H9 (cell line): ENCODE measurements around the gene RPS6KB1. TPM values are rescaled to one million over a fixed set of nuclear protein-coding genes. Genes with fewer than 3 reads are reported as not detected.

Experiments used
- DNase-seq: peaks from one replicate; pipeline ENCODE4 v3.0.0-alpha.2; 2017
- H2AFZ ChIP-seq: one replicate; pipeline ENCODE4 v1.6.1; 2013; ENCODE audit warnings: mild to moderate bottlenecking, low read length, control low read depth, moderate library complexity
- H2AK5ac ChIP-seq: 2 replicates; pipeline ENCODE4 v1.6.1; 2013; ENCODE audit warnings: low read length, control low read depth, mixed read lengths; ENCODE audit not compliant: insufficient read length
- H2BK120ac ChIP-seq: one replicate; pipeline ENCODE4 v1.6.1; 2013; ENCODE audit warnings: low read depth, mild to moderate bottlenecking, low read length, control low read depth, inconsistent platforms; ENCODE audit not compliant: poor library complexity, severe bottlenecking
- H2BK12ac ChIP-seq: 2 replicates; pipeline ENCODE4 v1.6.1; 2013; ENCODE audit warnings: low read length, control low read depth, mixed read lengths, low read depth; ENCODE audit not compliant: insufficient read length
- H2BK15ac ChIP-seq: 2 replicates; pipeline ENCODE4 v1.6.1; 2013; ENCODE audit warnings: low read depth, low read length, control low read depth
- H2BK20ac ChIP-seq: one replicate; pipeline ENCODE4 v1.6.1; 2013; ENCODE audit warnings: low read depth, mild to moderate bottlenecking, low read length, control low read depth, inconsistent platforms; ENCODE audit not compliant: poor library complexity, severe bottlenecking
- H2BK5ac ChIP-seq: 2 replicates; pipeline ENCODE4 v1.6.1; 2013; ENCODE audit warnings: low read length, control low read depth, mixed read lengths; ENCODE audit not compliant: insufficient read length
- H3K14ac ChIP-seq: 2 replicates; pipeline ENCODE4 v1.6.1; 2013; ENCODE audit warnings: low read length, control low read depth; ENCODE audit not compliant: insufficient read depth
- H3K18ac ChIP-seq: 2 replicates; pipeline ENCODE4 v1.6.1; 2013; ENCODE audit warnings: low read depth, mild to moderate bottlenecking, mixed read lengths, low read length, control low read depth; ENCODE audit not compliant: insufficient read length
- H3K23ac ChIP-seq: 2 replicates; pipeline ENCODE4 v1.6.1; 2013; ENCODE audit warnings: low read length, control low read depth, mixed read lengths, low read depth; ENCODE audit not compliant: insufficient read length
- H3K23me2 ChIP-seq: 2 replicates; pipeline ENCODE4 v1.6.1; 2013; ENCODE audit warnings: low read depth, mild to moderate bottlenecking, mixed read lengths, low read length, control low read depth; ENCODE audit not compliant: insufficient read length, poor library complexity, severe bottlenecking
- H3K27ac ChIP-seq: 2 replicates; pipeline ENCODE4 v1.5.1; 2013; ENCODE audit warnings: low read length, control low read depth, mixed read lengths, low read depth; ENCODE audit not compliant: insufficient read length
- H3K27me3 ChIP-seq: 2 replicates; pipeline ENCODE4 v1.6.1; 2013; ENCODE audit warnings: low read length, control low read depth, inconsistent platforms; ENCODE audit not compliant: insufficient read depth
- H3K4ac ChIP-seq: 2 replicates; pipeline ENCODE4 v1.6.1; 2013; ENCODE audit warnings: low read depth, mild to moderate bottlenecking, control low read depth, inconsistent platforms, low read length, moderate library complexity
- H3K4me1 ChIP-seq: 2 replicates; pipeline ENCODE4 v1.6.1; 2013; ENCODE audit warnings: low read length, control low read depth, inconsistent platforms; ENCODE audit not compliant: insufficient read depth
- H3K4me2 ChIP-seq: 2 replicates; pipeline ENCODE4 v1.6.1; 2013; ENCODE audit warnings: low read length, control low read depth, mixed read lengths; ENCODE audit not compliant: insufficient read length, insufficient read depth
- H3K56ac ChIP-seq: 2 replicates; pipeline ENCODE4 v1.6.1; 2013; ENCODE audit warnings: low read depth, mild to moderate bottlenecking, mixed read lengths, low read length, control low read depth; ENCODE audit not compliant: insufficient read length
- H3K79me1 ChIP-seq: 2 replicates; pipeline ENCODE4 v1.6.1; 2013; ENCODE audit warnings: low read depth, mild to moderate bottlenecking, moderate library complexity, low read length, control low read depth, inconsistent platforms; ENCODE audit not compliant: insufficient read depth, poor library complexity, severe bottlenecking
- H3K79me2 ChIP-seq: 2 replicates; pipeline ENCODE4 v1.6.1; 2013; ENCODE audit warnings: low read length, control low read depth, inconsistent platforms; ENCODE audit not compliant: insufficient read depth
- H3K9ac ChIP-seq: 2 replicates; pipeline ENCODE4 v1.6.1; 2013; ENCODE audit warnings: low read length, control low read depth, mixed read lengths; ENCODE audit not compliant: insufficient read length; ENCODE audit errors: extremely low read depth
- H3K9me3 ChIP-seq: one replicate; pipeline ENCODE4 v1.6.1; 2013; ENCODE audit warnings: low read depth, low read length, inconsistent platforms; ENCODE audit not compliant: control insufficient read depth
- H3T11ph ChIP-seq: one replicate; pipeline ENCODE4 v1.6.1; 2013; ENCODE audit warnings: mild to moderate bottlenecking, low read length, control low read depth, inconsistent platforms
- H4K20me1 ChIP-seq: one replicate; pipeline ENCODE4 v1.6.1; 2013; ENCODE audit not compliant: control insufficient read depth, insufficient read length, insufficient read depth
- H4K5ac ChIP-seq: 2 replicates; pipeline ENCODE4 v1.6.1; 2013; ENCODE audit warnings: low read depth, mild to moderate bottlenecking, mixed read lengths, low read length, control low read depth; ENCODE audit not compliant: insufficient read length
- H4K8ac ChIP-seq: replicated peaks from 2 replicates; pipeline ENCODE4 v1.6.1; 2013; ENCODE audit warnings: low read length, control low read depth, mixed read lengths, low read depth; ENCODE audit not compliant: insufficient read length
- H4K91ac ChIP-seq: 2 replicates; pipeline ENCODE4 v1.6.1; 2013; ENCODE audit warnings: low read depth, mild to moderate bottlenecking, moderate library complexity, mixed read lengths, low read length, control low read depth; ENCODE audit not compliant: insufficient read length
- H3K27ac Mint-ChIP-seq, 3 experiments: 2 replicates in 2 of 3; 3 replicates in 1 of 3; pipeline ENCODE4 v1.8.0; 2020 to 2021; ENCODE audit warnings: mixed read lengths in 3 of 3, mild to moderate bottlenecking in 1 of 3, moderate library complexity in 1 of 3
- H3K27me3 Mint-ChIP-seq: 2 replicates; pipeline ENCODE4 v1.8.0; 2021; ENCODE audit warnings: low read depth, mild to moderate bottlenecking, moderate library complexity, mixed read lengths
- H3K36me3 Mint-ChIP-seq, 3 experiments: 2 replicates in 2 of 3; 3 replicates in 1 of 3; pipeline ENCODE4 v1.8.0; 2020 to 2021; ENCODE audit warnings: low read depth in 3 of 3, mixed read lengths in 3 of 3; ENCODE audit not compliant: insufficient read depth in 1 of 3
- H3K4me1 Mint-ChIP-seq, 2 experiments: 2 replicates each; pipeline ENCODE4 v1.8.0; 2020; ENCODE audit warnings: mixed read lengths in 2 of 2
- H3K4me3 Mint-ChIP-seq, 2 experiments: 2 replicates in 1 of 2; 3 replicates in 1 of 2; pipeline ENCODE4 v1.8.0; 2020 to 2021; ENCODE audit warnings: mild to moderate bottlenecking in 2 of 2, mixed read lengths in 2 of 2, moderate library complexity in 1 of 2
- H3K9me3 Mint-ChIP-seq, 2 experiments: 2 replicates in 1 of 2; 3 replicates in 1 of 2; pipeline ENCODE4 v1.8.0; 2020; ENCODE audit warnings: mild to moderate bottlenecking in 2 of 2, mixed read lengths in 2 of 2, moderate library complexity in 1 of 2
- CTCF ChIP-seq: fragments of 200-600 bp; sonication (generic); conservative IDR thresholded peaks from 3 replicates; pipeline ENCODE4 v1.8.0; 2021; ENCODE audit warnings: antibody characterized with exemption, mild to moderate bottlenecking
- WGBS: extraction: QIAGEN DNeasy Blood & Tissue Kit; methylation state at CpG from one replicate; pipeline ENCODE4 v1.1.7; 2013; ENCODE audit warnings: missing lambda C conversion rate, low lambda C conversion rate, mixed read lengths; ENCODE audit not compliant: insufficient read length; ENCODE audit errors: extremely low coverage; 5-methylcytosine and 5-hydroxymethylcytosine counted together
- total RNA-seq: library from RNA; stranded (reverse); gene quantifications from 2 replicates; pipeline ENCODE4 v1.2.1, GENCODE V29; 2021

RPS6KB1 gene
- total RNA-seq, 1 experiment from 2014 or later = 36.1 TPM

- H3K4me1 ChIP-seq = peaks cover 7% of the 10 kb centered on the region
- no peak for TF ChIP-seq CTCF
- no peak overlapping the region for H3K23ac ChIP-seq
Observed at GRCh38 chr17:59845595-59846393, 47.1 kb upstream of the RPS6KB1 start.

More at GRCh38 chr17:59845595-59846393, 47.1 kb upstream of the RPS6KB1 start:
- H2BK5ac ChIP-seq = no peak overlapping the region
- peaks cover 3% of the 10 kb centered on the region for H3K23me2 ChIP-seq
- no peaks in the 10 kb centered on the region for H3K9me3 ChIP-seq
- Mint-ChIP-seq H3K27me3 (no peaks in the 10 kb centered on the region), H3K36me3 (peaks cover 16 to 21% (median 21%) of the 10 kb centered on the region in 3 experiments; a peak in 6 of 7 replicates), H3K4me1 (peaks cover 39 to 63% of the 10 kb centered on the region in 2 experiments), H3K27ac (peak overlapping the region; percentile 71 to 84 (median 79); a peak in 4 of 7 replicates), H3K9me3 (no peaks in the 10 kb centered on the region), H3K4me3 (no peak overlapping the region; a peak in 1 of 5 replicates)
- no peak overlapping the region for H2BK12ac ChIP-seq
- no peak overlapping the region for H3T11ph ChIP-seq
- H2BK120ac ChIP-seq = no peak overlapping the region
- H3K14ac ChIP-seq = no peak overlapping the region
- no peaks in the 10 kb centered on the region for H3K79me1 ChIP-seq
- H3K18ac ChIP-seq = no peak overlapping the region
- peak; percentile 57 for DNase-seq
- no peak overlapping the region for H3K4me2 ChIP-seq
- H3K27me3 ChIP-seq = no peaks in the 10 kb centered on the region
- H3K27ac ChIP-seq = no peak overlapping the region
- H2AFZ ChIP-seq = no peak overlapping the region
- H2BK15ac ChIP-seq = no peak overlapping the region
- H2AK5ac ChIP-seq = no peak overlapping the region
- H4K5ac ChIP-seq = no peak overlapping the region
- H3K79me2 ChIP-seq = no peaks in the 10 kb centered on the region
- no peaks in the 10 kb centered on the region for H4K20me1 ChIP-seq
- H3K4ac ChIP-seq = no peak overlapping the region
- H2BK20ac ChIP-seq = no peak overlapping the region
- H4K8ac ChIP-seq = no peak overlapping the region
- no CpG with 5 or more reads among the region's 3 CpGs for WGBS
- no peak overlapping the region for H3K9ac ChIP-seq
- no peak overlapping the region for H4K91ac ChIP-seq
- no peak overlapping the region for H3K56ac ChIP-seq
